NCI-H2029 treated with DMSO at 0.1 percent for 48 hours (cell line): ENCODE results near the gene SMURF1.
"Not testable (repeated sequence)": the region's sequence is repeated elsewhere in the genome, so short reads cannot be mapped to it uniquely, and the experiment has no call there.

ENCODE experiments used
- DNase-seq: peaks from one replicate; lab custom pipeline; 2025; lab: John Stamatoyannopoulos, UW

Gene SMURF1

DNA sequence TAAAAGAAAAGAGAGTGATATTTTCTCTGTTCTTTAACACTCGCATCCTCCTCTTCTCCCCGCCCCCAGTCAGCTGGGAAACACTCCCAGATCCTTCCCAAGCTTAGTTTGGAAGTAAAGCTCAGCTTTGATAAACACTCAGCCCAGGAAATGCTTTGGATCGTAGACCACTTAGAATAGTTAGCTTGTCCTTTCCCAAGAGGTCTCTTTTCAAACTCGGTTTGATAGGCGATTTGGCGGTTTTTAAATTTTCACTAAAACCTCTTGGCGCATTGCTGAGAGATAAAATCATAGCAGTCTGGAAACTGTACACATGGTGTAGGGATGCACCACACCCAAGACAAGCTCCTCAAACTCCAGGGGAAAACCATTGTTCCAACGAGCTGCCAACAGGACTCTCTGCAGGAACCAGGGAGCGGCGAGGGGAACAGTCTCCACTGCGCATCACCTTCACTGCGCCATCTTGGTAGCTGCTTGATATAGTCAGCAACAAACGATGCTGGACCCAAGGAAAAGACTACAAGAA is 22.3 kb downstream of the SMURF1 start:
- no peak for DNase-seq

DNA sequence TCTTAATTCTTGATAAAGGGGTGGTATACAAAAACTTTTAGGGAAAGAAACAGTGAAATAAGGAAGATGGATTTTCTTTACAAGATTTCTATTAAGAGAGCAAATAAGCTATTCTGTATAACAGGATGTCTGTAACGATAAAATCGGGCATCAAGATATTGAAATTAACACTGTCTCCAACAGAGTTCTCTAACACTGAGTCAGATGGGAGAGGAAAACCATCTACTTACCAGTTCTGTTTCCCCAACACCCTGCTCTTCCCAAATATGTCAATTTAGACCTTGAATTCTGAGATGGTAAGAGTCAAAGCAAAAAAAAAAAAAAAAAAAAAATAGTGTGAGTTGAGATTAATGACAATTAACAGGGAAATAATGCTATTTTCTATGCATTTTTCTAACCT is 23.0 kb downstream of the SMURF1 start:
- DNase-seq = no peak

GRCh38 chr7:99120501-99120900 is 23.4 kb downstream of the SMURF1 start:
- no peak for DNase-seq

DNA sequence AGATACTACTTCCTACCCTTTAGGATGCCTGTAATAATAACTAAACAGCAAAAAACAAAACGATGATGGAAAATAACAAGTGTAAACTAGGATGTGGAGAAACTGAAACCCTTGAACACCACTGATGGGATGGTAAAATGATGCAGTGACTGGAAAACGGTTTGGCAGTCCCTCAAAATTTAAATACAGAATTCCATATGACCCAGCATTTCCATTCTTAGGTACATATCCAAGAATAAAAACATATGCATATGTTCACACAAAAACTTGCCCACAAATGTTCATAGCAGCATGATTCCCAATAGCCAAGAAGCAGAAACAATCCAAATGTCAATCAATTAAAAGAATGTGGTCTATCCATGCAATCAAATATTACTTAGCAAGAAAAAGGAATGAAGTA is 25.8 kb downstream of the SMURF1 start:
- no peak for DNase-seq

DNA sequence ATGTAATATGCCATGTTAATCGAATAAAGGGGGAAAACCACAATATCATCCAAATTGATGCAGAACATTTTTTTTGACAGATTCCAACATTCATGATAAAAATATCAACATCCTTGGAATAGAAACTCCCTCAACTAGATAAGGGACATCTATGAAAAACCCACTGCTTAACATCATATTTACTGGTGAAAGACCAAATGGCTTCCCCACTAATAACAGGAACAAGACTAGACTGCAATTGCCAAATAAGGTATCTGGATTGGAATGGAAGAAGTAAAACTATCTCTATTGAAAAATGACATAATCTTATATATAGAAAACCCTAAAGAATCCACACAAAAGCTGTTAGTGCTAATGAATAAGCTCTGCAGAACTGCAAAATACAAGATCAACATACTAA is 27.8 kb downstream of the SMURF1 start:
- DNase-seq = no peak

DNA sequence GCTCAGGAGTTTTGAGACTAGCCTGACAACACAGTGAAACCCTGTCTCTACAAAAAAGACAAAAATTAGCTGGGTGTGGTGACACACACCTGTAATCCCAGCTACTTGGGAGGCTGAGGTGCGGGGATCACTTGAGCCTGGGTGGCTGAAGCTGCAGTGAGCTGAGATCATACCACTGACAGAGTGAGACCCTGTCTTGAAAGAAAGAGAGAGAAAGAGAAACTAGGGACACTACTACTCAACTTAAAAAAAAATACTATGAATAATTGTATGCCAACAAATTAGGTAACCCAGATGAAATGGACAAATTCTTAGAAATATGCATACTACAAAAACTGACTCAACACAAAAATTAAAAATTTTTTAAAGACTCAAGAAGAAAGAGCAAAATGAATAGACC is 28.5 kb downstream of the SMURF1 start:
- DNase-seq = no peak

GRCh38 chr7:99112979-99113378 is 30.9 kb downstream of the SMURF1 start:
- DNase-seq = no peak

- DNase-seq = no peak
Observed at GRCh38 chr7:99112097-99112496, 31.8 kb downstream of the SMURF1 start.

- DNase-seq = no peak
Observed at GRCh38 chr7:99111591-99111990, 32.3 kb downstream of the SMURF1 start.

GRCh38 chr7:99109108-99110051 is 34.5 kb downstream of the SMURF1 start:
- DNase-seq = no peak

DNA sequence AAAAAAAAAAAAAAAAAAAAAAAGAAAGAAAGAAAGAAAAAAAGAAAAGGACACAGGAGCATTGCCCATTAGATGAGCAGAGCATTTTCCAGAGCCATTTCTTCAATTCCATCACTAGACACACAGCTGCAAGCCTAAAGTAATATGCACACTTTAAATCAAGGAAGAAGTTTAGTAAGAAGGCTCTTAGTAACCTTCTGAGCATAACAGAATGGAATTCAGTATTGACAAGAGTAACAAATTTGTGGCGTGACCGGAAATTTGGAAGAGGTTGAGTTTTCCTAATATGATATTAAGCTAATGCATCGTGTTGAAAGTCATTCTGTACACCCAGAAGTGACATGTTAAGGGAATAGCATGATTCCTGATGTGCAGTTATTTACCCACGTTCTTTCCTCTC is 35.3 kb downstream of the SMURF1 start:
- no peak for DNase-seq

DNA sequence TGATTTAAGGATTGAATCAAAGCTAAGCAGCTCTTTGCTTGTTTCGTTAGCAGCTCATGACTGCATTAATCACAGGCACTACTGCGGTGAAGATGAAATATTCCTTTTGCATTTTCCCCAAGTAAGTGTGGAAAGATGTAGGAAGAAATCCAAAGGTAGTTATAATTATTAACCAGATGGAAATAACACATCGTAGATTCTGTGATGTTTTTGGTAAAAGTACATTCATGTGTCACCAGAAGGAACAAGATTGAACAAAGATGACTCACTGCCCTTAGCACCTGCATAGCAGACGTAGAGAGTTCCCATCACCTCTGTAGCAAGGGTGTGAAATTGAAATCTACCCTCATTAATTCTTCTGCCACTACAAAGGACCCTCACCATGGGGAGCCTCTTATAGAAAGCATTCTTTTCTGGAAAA is 37.1 kb downstream of the SMURF1 start:
- DNase-seq = no peak

- DNase-seq = no peak
Observed at GRCh38 chr7:99106411-99106810, 37.5 kb downstream of the SMURF1 start.

- DNase-seq = no peak
Observed at GRCh38 chr7:99105756-99106155, 38.2 kb downstream of the SMURF1 start.

- DNase-seq = no peak
Observed at GRCh38 chr7:99104631-99105030, 39.3 kb downstream of the SMURF1 start.

- not testable (repeated sequence) for DNase-seq
Observed at GRCh38 chr7:99103836-99104235, 40.1 kb downstream of the SMURF1 start.

GRCh38 chr7:99102809-99103690 is 40.9 kb downstream of the SMURF1 start:
- DNase-seq = no peak

DNA sequence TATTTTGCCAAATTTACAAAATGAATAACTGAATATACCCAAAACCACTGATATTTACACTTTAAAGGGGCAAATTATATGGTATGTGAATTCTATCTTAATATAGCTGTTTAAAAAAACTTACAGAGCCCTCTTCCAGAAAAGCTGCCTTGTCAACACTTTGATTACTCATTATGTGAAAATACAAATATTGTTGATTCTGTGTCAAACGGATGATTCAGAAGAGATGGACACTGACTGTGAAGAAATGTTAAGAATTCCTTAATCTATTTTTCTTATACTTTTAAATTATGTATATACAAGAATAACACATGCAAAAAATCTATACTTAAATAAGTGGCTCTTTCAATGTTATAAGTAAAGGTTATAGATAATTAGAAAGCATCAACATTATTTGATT is 41.5 kb downstream of the SMURF1 start:
- DNase-seq = no peak

GRCh38 chr7:99101516-99101915 is 42.4 kb downstream of the SMURF1 start:
- not testable (repeated sequence) for DNase-seq

DNA sequence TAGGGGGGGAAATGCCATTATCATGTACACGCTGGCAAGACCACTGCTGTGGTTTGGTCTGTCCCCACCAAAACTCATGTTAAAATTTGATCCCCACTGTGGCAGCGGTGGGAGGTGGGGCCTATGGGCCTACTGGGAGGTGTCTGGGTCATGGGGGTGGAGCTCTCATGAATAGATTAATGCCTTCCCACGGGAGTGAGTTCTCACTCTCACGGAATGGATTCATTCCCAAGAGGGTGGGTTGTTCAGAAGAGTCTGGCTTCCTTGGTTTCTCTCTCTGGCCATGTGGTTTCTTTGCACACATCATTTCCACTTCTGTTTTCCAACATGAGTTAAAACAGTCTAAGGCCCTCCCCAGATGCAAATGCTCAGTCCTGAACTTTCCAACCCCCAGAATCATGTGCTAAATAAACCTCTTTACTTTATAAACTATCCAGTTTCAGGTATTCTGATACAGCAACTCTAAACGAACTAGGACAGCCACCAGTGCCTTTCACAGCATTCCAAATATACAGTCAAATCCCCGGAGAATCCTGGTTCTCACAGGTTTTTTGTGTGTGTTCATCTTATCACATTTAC is 44.3 kb downstream of the SMURF1 start:
- no peak for DNase-seq

DNA sequence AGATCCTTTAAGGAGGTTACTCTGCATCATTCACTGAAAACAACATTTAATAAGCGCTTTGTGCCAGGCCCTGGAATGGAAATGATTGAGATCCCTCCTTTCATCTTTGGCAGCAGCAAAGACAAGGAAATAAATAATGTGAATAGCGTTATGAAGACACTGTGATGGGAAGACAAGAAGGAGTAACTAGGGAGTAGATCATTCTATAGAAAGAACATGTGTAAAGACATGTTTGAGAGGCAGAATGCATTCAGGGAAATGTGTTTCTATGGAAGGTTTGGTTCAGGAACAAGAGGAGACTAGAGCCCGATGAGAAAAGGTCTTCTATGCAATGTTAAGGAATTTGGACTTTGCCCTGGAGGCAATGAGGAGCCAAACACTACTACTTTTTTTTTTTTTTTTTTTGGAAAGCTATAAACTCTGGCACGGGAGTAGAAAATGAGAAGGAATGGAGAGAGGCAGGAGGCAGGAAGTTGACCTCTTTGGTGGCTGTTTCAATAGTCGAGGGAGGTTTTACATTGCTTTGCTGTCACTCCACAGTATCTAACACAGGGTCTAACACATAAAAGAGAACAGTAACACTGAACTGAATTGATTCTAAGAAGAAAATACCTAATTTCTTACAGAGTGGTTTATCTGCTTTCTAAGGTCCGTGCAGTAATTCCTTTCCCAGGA is 44.9 kb downstream of the SMURF1 start:
- DNase-seq = no peak
